Measurements from ENCODE around the gene CCHCR1.
"Not testable (repeated sequence)": the region's sequence is repeated elsewhere in the genome, so short reads cannot be mapped to it uniquely, and the experiment has no call there.

Gene CCHCR1

GRCh38 chr6:31157513-31158139 lies at the start of gene CCHCR1:
TSS of gene CCHCR1 (minus strand) at chr6:31157802. CDS start at chr6:31157600, 202 bp downstream.
- no peak for DNase-seq (ENCODE audit: low read depth)

GRCh38 chr6:31205638-31206037 lies 48.0 kb upstream of the CCHCR1 start:
- DNase-seq (ENCODE audit: low read depth): no peak

- DNase-seq (ENCODE audit: low read depth): no peak
These were observed 47.1 kb upstream of the CCHCR1 start for GRCh38 chr6:31204751-31205145.

- peak; percentile 55 for DNase-seq (ENCODE audit: low read depth)
These were observed 45.9 kb upstream of the CCHCR1 start for GRCh38 chr6:31203345-31203979.

- DNase-seq (ENCODE audit: low read depth): no peak
These were observed 44.9 kb upstream of the CCHCR1 start for GRCh38 chr6:31202259-31203166.

GRCh38 chr6:31199105-31199452 lies 41.5 kb upstream of the CCHCR1 start:
- not testable (repeated sequence) for DNase-seq (ENCODE audit: low read depth)

- peak; percentile 85 for DNase-seq (ENCODE audit: low read depth)
These were observed 40.1 kb upstream of the CCHCR1 start for GRCh38 chr6:31197559-31198305.

- not testable (repeated sequence) for DNase-seq (ENCODE audit: low read depth)
These were observed 38.8 kb upstream of the CCHCR1 start for GRCh38 chr6:31196251-31197022.

GRCh38 chr6:31195308-31195979 lies 37.8 kb upstream of the CCHCR1 start:
- DNase-seq (ENCODE audit: low read depth): not testable (repeated sequence)

- no peak for DNase-seq (ENCODE audit: low read depth)
These were observed 36.6 kb upstream of the CCHCR1 start for GRCh38 chr6:31194061-31194834.

- DNase-seq (ENCODE audit: low read depth): no peak
These were observed 35.6 kb upstream of the CCHCR1 start for GRCh38 chr6:31193206-31193605.

- peak; percentile 39 for DNase-seq (ENCODE audit: low read depth)
These were observed 35.0 kb upstream of the CCHCR1 start for GRCh38 chr6:31192431-31193105.

GRCh38 chr6:31190488-31190887 lies 32.9 kb upstream of the CCHCR1 start:
- no peak for DNase-seq (ENCODE audit: low read depth)

GRCh38 chr6:31189223-31189622 lies 31.6 kb upstream of the CCHCR1 start:
- DNase-seq (ENCODE audit: low read depth): not testable (repeated sequence)

GRCh38 chr6:31187780-31188194 lies 30.2 kb upstream of the CCHCR1 start:
- no peak for DNase-seq (ENCODE audit: low read depth)

GRCh38 chr6:31186052-31186734 lies 28.6 kb upstream of the CCHCR1 start:
- DNase-seq (ENCODE audit: low read depth): no peak

- not testable (repeated sequence) for DNase-seq (ENCODE audit: low read depth)
These were observed 28.1 kb upstream of the CCHCR1 start for GRCh38 chr6:31185695-31186051.

GRCh38 chr6:31183859-31184258 lies 26.3 kb upstream of the CCHCR1 start:
- DNase-seq (ENCODE audit: low read depth): not testable (repeated sequence)

GRCh38 chr6:31183287-31183686 lies 25.7 kb upstream of the CCHCR1 start:
- DNase-seq (ENCODE audit: low read depth): not testable (repeated sequence)
